Brain microvascular endothelial cell (primary cell): ENCODE measurements around the gene AOC2.

Source experiments
- DNase-seq: peaks from one replicate; pipeline ENCODE4 v3.0.0-alpha.2; 2020
- H3K27ac ChIP-seq: fragments of 250-450 bp; sonication (Bioruptor Pico); 2 replicates; pipeline ENCODE4 v1.5.1; 2020; ENCODE audit warnings: mild to moderate bottlenecking, moderate library complexity
- H3K27me3 ChIP-seq: fragments of 250-450 bp; sonication (Bioruptor Pico); replicated peaks from 2 replicates; pipeline ENCODE4 v1.5.1; 2020; ENCODE audit warnings: mild to moderate bottlenecking
- H3K36me3 ChIP-seq: fragments of 250-450 bp; sonication (Bioruptor Pico); replicated peaks from 2 replicates; pipeline ENCODE4 v1.5.1; 2020; ENCODE audit warnings: mild to moderate bottlenecking
- H3K4me3 ChIP-seq: 2 replicates; pipeline ENCODE4 v1.5.1; 2011; ENCODE audit warnings: low read depth, mild to moderate bottlenecking, control low read depth, low read length, moderate library complexity
- in situ Hi-C: cut with HindIII; loops from 2 replicates; pipeline ENCODE4 v1.10.0; 2017; ENCODE audit warnings: low sequenced_read_pairs, low pct_ligation_motif_present
- TF ChIP-seq, protein P1 (sequence below): IDR thresholded peaks from 2 replicates; pipeline ENCODE4 v1.5.1; 2011; ENCODE audit warnings: low read depth, mild to moderate bottlenecking, moderate library complexity, low read length, control low read depth, inconsistent platforms; ENCODE audit errors: missing control alignments

Gene AOC2

DNA sequence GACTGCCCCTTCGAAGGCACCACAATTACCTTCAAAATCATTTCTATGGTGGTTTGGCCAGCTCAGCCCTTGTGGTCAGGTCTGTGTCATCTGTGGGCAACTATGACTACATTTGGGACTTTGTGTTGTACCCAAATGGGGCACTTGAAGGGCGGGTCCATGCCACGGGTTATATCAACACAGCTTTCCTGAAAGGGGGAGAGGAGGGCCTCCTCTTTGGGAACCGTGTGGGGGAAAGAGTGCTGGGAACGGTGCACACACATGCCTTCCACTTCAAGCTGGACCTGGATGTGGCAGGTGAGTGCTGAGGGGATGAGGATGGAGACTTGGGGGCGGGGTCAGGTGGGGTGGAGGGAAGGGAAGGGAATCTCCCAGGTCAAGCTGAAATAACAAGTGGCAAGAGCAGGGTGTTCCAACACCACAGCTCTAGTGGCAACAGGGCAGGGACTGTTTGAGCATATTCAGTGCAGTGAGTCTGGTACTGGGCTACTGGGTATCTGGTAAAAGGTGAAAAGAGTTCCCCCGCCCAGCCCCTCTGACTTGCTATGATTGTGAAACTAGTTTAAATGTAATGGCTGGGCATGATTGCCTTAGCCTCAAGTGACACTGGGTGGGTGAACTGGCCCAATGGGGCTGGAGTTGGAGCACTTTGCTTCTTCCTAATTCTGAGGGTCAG is 1.7 kb downstream of the AOC2 start:
- no peak overlapping the region for H3K27ac ChIP-seq

DNA sequence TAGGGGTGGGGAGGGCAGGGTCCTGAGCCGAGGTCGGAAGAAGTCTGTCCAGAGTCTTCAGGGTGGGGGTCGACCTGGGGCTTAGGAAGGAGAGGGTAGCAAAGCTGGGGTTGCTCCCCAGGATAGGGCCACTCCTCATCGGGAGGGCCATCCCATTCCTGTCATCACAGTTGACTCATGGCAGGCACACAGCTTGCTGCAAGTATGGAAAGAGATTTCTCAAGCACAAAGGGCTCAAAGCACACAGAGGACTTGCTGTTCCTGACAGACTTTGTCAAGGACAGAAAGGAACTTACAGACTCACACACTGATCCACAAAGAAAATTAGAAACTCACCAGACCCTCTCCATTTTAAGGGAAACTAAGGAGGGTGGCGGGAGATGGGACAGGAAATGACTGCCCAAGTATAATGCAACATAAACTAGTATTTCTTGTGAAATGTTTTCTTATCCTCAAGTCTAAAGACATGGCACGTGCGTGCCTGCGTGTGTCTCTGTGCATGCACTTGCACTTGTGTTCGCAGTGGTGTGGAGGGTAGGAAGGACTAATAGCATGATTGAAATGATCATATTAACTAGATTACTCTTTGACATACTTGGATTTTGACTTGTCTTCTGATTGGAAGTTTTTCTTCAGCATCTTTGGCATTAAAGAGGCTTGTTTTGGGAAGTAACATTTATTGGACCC is 2.4 kb downstream of the AOC2 start:
- in situ Hi-C loops: no loop called here
- Histone ChIP-seq H3K36me3 (peaks cover 39% of the 10 kb centered on the region), H3K27me3 (no peaks in the 10 kb centered on the region), H3K4me3 (no peak overlapping the region), H3K27ac (no peak overlapping the region)
- TF ChIP-seq, protein P1, sequence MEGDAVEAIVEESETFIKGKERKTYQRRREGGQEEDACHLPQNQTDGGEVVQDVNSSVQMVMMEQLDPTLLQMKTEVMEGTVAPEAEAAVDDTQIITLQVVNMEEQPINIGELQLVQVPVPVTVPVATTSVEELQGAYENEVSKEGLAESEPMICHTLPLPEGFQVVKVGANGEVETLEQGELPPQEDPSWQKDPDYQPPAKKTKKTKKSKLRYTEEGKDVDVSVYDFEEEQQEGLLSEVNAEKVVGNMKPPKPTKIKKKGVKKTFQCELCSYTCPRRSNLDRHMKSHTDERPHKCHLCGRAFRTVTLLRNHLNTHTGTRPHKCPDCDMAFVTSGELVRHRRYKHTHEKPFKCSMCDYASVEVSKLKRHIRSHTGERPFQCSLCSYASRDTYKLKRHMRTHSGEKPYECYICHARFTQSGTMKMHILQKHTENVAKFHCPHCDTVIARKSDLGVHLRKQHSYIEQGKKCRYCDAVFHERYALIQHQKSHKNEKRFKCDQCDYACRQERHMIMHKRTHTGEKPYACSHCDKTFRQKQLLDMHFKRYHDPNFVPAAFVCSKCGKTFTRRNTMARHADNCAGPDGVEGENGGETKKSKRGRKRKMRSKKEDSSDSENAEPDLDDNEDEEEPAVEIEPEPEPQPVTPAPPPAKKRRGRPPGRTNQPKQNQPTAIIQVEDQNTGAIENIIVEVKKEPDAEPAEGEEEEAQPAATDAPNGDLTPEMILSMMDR: no peak
- DNase-seq: no peak

More for the DNA sequence above, 1.7 kb downstream of the AOC2 start:
- TF ChIP-seq, protein P1: no peak
- DNase-seq: no peak
- Histone ChIP-seq H3K36me3 (peaks cover 46% of the 10 kb centered on the region), H3K27me3 (no peaks in the 10 kb centered on the region), H3K4me3 (no peak overlapping the region)
- in situ Hi-C loops: no loop called here

DNA sequence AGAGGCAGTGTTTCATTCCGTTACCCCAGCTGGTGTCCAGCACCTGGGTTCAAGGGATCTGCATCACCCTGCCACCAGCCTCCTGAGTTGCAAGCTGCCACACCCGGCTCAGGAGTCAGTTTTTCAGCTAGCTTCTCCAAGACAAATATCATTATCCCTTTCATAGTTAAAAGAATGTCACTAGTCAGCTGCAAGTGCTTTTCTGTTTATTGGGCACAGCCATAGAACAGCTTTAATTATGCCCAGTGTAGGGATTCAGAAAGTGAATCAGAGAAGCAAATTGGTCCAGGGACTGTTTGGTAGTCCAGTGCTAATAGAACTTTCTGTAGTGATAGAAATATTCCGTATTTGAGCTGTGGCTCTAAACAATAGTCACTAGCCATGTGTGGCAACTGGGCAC is 3.7 kb downstream of the AOC2 start:
- TF ChIP-seq, protein P1: no peak
- in situ Hi-C loops: no loop called here
- Histone ChIP-seq H3K27ac (no peak overlapping the region), H3K36me3 (peaks cover 25% of the 10 kb centered on the region), H3K4me3 (no peak overlapping the region), H3K27me3 (no peaks in the 10 kb centered on the region)
- DNase-seq: no peak

DNA sequence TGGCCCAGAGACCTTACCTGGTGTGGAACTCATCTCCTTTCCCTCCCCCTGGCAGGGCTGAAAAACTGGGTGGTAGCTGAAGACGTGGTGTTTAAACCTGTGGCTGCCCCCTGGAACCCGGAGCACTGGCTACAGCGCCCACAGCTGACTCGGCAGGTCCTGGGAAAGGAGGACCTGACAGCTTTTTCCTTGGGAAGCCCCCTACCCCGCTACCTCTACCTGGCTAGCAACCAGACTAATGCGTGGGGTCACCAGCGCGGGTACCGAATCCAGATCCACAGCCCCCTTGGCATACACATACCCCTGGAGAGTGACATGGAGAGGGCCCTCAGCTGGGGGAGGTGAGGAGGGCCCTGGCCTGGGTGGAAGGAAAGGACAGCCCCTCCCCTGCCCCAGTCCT is 4.7 kb downstream of the AOC2 start:
- no peak overlapping the region for H3K27ac ChIP-seq
- H3K4me3 ChIP-seq: no peak overlapping the region
- DNase-seq: no peak
- TF ChIP-seq, protein P1: no peak
- H3K36me3 ChIP-seq: peaks cover 19% of the 10 kb centered on the region
- no peaks in the 10 kb centered on the region for H3K27me3 ChIP-seq
- in situ Hi-C loops: no loop called here

DNA sequence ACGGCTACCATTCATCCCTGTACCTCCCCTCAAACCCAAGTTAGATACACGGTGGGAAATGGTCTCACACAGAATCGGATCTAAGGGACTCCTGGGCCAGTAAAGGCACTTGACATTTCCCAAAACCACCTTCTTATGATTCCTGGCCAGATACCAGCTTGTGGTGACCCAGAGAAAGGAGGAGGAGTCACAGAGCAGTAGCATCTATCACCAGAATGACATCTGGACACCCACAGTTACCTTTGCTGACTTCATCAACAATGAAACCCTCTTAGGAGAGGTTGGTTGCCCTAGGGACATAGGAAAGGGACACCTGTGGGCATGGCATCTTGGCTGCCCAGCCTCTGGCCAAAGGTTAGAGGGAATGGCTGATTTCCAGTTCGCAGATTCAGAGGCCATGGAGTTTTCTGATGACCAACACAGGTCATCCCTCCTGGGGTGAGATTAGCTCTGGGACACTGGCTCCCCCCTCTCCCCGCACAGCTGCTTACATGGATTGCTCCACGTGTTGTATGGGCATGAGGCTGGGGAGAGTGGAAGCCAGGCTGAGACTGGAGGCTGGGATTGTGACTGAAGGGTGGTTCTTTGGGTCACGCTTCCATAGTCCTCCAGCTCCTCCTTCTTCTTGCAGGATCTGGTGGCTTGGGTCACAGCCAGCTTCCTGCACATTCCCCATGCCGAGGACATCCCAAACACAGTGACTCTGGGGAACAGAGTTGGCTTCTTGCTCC is 5.2 kb downstream of the AOC2 start:
- DNase-seq: no peak
- H3K27ac ChIP-seq: no peak overlapping the region
- TF ChIP-seq, protein P1: no peak
- peaks cover 13% of the 10 kb centered on the region for H3K36me3 ChIP-seq
- in situ Hi-C loops: no loop called here
- no peaks in the 10 kb centered on the region for H3K27me3 ChIP-seq
- H3K4me3 ChIP-seq: no peak overlapping the region
